OCI-LY3 (cell line): Measurements from ENCODE around the gene IGF2BP3.

Source experiments
- H2AFZ ChIP-seq: fragments of 200-600, 300-600 bp; shearing (Covaris generic); 2 replicates; pipeline ENCODE4 v1.6.0; 2014; ENCODE audit warnings: antibody characterized with exemption, low read depth, low read length
- H3K27ac ChIP-seq: fragments of 200-600, 300-600 bp; sonication (generic); 2 replicates; pipeline ENCODE4 v1.5.1; 2014; ENCODE audit warnings: mild to moderate bottlenecking, low read length, moderate library complexity, mixed read lengths
- H3K27me3 ChIP-seq: fragments of 200-600, 300-600 bp; sonication (generic); 2 replicates; pipeline ENCODE4 v1.6.1; 2014; ENCODE audit warnings: low read depth, low read length, mixed read lengths
- H3K36me3 ChIP-seq: fragments of 200-600, 300-600 bp; sonication (generic); replicated peaks from 2 replicates; pipeline ENCODE3; 2014; ENCODE audit warnings: low read depth, low read length, mixed read lengths
- H3K4me1 ChIP-seq: fragments of 300-600, 200-600 bp; sonication (generic); 2 replicates; pipeline ENCODE4 v1.6.1; 2014; ENCODE audit warnings: low read length, mixed read lengths
- H3K4me2 ChIP-seq: fragments of 200-600, 300-600 bp; sonication (generic); 2 replicates; pipeline ENCODE4 v1.6.1; 2014; ENCODE audit warnings: low read length, mixed read lengths
- H3K4me3 ChIP-seq: fragments of 300-600, 200-600 bp; sonication (generic); 2 replicates; pipeline ENCODE4 v1.5.1; 2014; ENCODE audit warnings: antibody characterized with exemption, mild to moderate bottlenecking, low read length, moderate library complexity
- H3K79me2 ChIP-seq: fragments of 300-600, 200-600 bp; shearing (Covaris generic); 2 replicates; pipeline ENCODE4 v1.6.1; 2014; ENCODE audit warnings: mild to moderate bottlenecking, low read length, mixed read lengths
- H3K9ac ChIP-seq: fragments of 300-600, 200-600 bp; shearing (Covaris generic); 2 replicates; pipeline ENCODE4 v1.6.0; 2014; ENCODE audit warnings: mild to moderate bottlenecking, low read length, moderate library complexity
- H3K9me3 ChIP-seq: fragments of 200-600, 300-600 bp; shearing (Covaris generic); 2 replicates; pipeline ENCODE4 v1.6.1; 2014; ENCODE audit warnings: low read length, mixed read lengths; ENCODE audit not compliant: insufficient read depth
- H4K20me1 ChIP-seq: fragments of 200-600, 300-600 bp; sonication (generic); 2 replicates; pipeline ENCODE4 v1.6.1; 2016; ENCODE audit warnings: low read length, mixed read lengths; ENCODE audit not compliant: insufficient read depth
- CTCF ChIP-seq: fragments of 200-600, 300-600 bp; sonication (generic); IDR thresholded peaks from 2 replicates; pipeline ENCODE4 v1.5.1; 2014; ENCODE audit warnings: antibody characterized with exemption, low read length, low read depth
- EZH2phosphoT487 ChIP-seq: fragments of 200-600 bp; shearing (Covaris generic); IDR thresholded peaks from 2 replicates; pipeline ENCODE4 v1.6.1; 2018; ENCODE audit warnings: antibody characterized with exemption, mixed run types, low read depth

Gene IGF2BP3

GRCh38 chr7:23426876-23427275, 43.4 kb downstream of the IGF2BP3 start:
- Histone ChIP-seq H3K4me2 (no peak overlapping the region), H4K20me1 (peaks cover 64% of the 10 kb centered on the region), H3K79me2 (peaks cover 91% of the 10 kb centered on the region), H3K9me3 (no peaks in the 10 kb centered on the region), H3K27me3 (no peaks in the 10 kb centered on the region), H3K27ac (no peak overlapping the region), H3K4me1 (peaks cover 2% of the 10 kb centered on the region; the same call in 1 of the 2 replicates), H3K4me3 (no peak overlapping the region), H2AFZ (no peak overlapping the region), H3K9ac (no peak overlapping the region), H3K36me3 (no peaks in the 10 kb centered on the region)
- TF ChIP-seq CTCF (no peak), EZH2phosphoT487 (no peak)

- Histone ChIP-seq H2AFZ (no peak overlapping the region), H3K4me1 (no peaks in the 10 kb centered on the region), H3K27me3 (no peaks in the 10 kb centered on the region), H3K27ac (no peak overlapping the region), H3K79me2 (peaks cover 93% of the 10 kb centered on the region), H3K4me3 (no peak overlapping the region), H3K9me3 (no peaks in the 10 kb centered on the region), H3K36me3 (no peaks in the 10 kb centered on the region), H4K20me1 (peaks cover 62% of the 10 kb centered on the region), H3K9ac (no peak overlapping the region), H3K4me2 (no peak overlapping the region)
- TF ChIP-seq EZH2phosphoT487 (no peak), CTCF (no peak)
Observed at GRCh38 chr7:23422909-23423308, 47.4 kb downstream of the IGF2BP3 start.

- H3K4me1 ChIP-seq = no peaks in the 10 kb centered on the region
- H2AFZ ChIP-seq = no peak overlapping the region
- no peak overlapping the region for H3K4me3 ChIP-seq
- no peak overlapping the region for H3K4me2 ChIP-seq
- H4K20me1 ChIP-seq = peaks cover 64% of the 10 kb centered on the region
- no peaks in the 10 kb centered on the region for H3K36me3 ChIP-seq
- no peaks in the 10 kb centered on the region for H3K9me3 ChIP-seq
- TF ChIP-seq CTCF = no peak
- TF ChIP-seq EZH2phosphoT487 = no peak
- no peak overlapping the region for H3K27ac ChIP-seq
- no peaks in the 10 kb centered on the region for H3K27me3 ChIP-seq
- H3K9ac ChIP-seq = no peak overlapping the region
- H3K79me2 ChIP-seq = peaks cover 95% of the 10 kb centered on the region
Observed at GRCh38 chr7:23422384-23422783, 47.9 kb downstream of the IGF2BP3 start.

GRCh38 chr7:23419845-23420244, 50.4 kb downstream of the IGF2BP3 start:
- H3K4me1 ChIP-seq = no peaks in the 10 kb centered on the region
- no peak overlapping the region for H3K4me3 ChIP-seq
- TF ChIP-seq CTCF (no peak), EZH2phosphoT487 (no peak)
- H4K20me1 ChIP-seq = peaks cover 65% of the 10 kb centered on the region
- no peak overlapping the region for H3K9ac ChIP-seq
- no peaks in the 10 kb centered on the region for H3K27me3 ChIP-seq
- H3K4me2 ChIP-seq = no peak overlapping the region
- H3K27ac ChIP-seq = no peak overlapping the region
- no peaks in the 10 kb centered on the region for H3K9me3 ChIP-seq
- peaks cover 6% of the 10 kb centered on the region for H3K36me3 ChIP-seq
- H2AFZ ChIP-seq = no peak overlapping the region
- H3K79me2 ChIP-seq = peaks cover 92% of the 10 kb centered on the region
